ENCODE measurements around the gene AGT.

GRCh38 chr1:230682274-230682673 is 31.6 kb downstream of the AGT start:
- no peak for TF ChIP-seq GATA3 (IDR thresholded peaks at IDR 0.05; ENCODE audit: low read depth, low read length)
- TF ChIP-seq GATA2 (IDR thresholded peaks at IDR 0.05; ENCODE audit: low read depth, low read length), result no peak
